DMS114 treated with DMSO at 0.1 percent for 48 hours (cell line): ENCODE results near the gene EVI5L.

Experiments used
- DNase-seq: peaks from one replicate; lab custom pipeline; 2025; ENCODE audit not compliant: unreplicated experiment; lab: John Stamatoyannopoulos, UW

The EVI5L gene

DNA sequence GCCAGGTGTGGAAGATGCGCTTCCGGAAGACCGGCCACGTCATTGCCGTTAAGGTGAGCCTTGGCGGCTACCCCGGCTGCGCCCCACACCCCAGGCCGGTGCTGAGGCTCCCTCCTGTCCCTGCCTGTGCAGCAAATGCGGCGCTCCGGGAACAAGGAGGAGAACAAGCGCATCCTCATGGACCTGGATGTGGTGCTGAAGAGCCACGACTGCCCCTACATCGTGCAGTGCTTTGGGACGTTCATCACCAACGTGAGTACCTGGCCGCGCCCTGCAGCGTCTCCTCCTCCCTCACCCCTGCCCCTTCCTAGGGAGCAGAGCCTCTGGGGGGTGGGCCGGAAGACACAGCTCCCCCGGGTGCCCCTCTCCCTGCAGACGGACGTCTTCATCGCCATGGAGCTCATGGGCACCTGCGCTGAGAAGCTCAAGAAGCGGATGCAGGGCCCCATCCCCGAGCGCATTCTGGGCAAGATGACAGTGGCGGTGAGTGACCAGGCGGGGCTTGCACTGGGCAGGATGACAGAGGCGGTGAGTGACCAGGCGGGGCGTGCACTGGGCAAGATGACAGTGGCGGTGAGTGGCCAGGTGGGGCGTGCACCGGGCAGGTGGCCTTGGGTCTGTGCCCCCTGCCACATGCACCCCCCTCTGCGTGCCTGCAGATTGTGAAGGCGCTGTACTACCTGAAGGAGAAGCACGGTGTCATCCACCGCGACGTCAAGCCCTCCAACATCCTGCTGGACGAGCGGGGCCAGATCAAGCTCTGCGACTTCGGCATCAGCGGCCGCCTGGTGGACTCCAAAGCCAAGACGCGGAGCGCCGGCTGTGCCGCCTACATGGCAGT lies 80.5 kb downstream of the EVI5L start:
- no peak for DNase-seq

DNA sequence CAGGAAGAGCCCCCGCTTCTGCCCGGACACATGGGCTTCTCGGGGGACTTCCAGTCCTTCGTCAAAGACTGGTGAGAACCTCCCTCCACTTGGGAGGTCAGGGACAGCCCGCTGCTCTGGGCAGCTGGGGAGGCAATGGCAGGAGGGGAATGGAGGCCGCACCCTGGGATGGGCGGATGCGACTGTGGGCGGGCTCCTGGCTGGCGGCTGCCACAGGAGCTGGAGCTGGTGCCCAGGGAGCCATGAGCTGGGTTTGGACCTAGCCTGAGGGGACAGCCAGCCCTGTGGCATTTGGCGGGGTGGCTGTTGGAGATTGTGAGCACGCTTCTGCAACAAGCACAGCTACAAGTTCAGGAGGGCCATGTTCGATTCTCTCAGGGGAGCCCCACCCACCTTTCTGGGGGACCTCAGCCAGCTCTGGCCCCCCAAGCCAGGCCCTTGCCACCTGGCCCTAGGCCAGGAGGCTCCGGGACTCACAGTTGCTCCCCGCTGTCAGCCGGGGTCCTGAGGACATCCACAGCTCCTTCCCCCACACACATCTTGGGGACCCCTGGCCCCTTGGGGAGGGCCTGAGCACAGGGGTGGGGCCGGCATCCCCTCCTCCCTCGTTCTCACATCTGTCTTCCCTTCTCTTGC lies 81.6 kb downstream of the EVI5L start:
- no peak for DNase-seq

DNA sequence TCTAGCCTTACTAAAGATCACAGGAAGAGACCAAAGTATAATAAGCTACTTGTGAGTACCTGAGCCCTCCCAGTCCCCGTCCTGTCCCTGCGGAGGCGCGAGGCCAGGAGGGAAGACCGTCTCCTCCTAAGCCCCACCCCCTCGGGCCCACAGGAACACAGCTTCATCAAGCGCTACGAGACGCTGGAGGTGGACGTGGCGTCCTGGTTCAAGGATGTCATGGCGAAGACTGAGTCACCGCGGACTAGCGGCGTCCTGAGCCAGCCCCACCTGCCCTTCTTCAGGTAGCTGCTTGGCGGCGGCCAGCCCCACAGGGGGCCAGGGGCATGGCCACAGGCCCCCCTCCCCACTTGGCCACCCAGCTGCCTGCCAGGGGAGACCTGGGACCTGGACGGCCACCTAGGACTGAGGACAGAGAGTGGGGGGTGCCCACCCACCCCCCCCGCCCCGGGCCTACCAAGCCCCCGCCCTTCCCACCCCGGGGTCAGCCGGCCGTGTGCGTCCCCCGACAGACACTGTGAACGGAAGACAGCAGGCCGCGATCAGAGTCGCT lies 82.2 kb downstream of the EVI5L start:
- DNase-seq = no peak

DNA sequence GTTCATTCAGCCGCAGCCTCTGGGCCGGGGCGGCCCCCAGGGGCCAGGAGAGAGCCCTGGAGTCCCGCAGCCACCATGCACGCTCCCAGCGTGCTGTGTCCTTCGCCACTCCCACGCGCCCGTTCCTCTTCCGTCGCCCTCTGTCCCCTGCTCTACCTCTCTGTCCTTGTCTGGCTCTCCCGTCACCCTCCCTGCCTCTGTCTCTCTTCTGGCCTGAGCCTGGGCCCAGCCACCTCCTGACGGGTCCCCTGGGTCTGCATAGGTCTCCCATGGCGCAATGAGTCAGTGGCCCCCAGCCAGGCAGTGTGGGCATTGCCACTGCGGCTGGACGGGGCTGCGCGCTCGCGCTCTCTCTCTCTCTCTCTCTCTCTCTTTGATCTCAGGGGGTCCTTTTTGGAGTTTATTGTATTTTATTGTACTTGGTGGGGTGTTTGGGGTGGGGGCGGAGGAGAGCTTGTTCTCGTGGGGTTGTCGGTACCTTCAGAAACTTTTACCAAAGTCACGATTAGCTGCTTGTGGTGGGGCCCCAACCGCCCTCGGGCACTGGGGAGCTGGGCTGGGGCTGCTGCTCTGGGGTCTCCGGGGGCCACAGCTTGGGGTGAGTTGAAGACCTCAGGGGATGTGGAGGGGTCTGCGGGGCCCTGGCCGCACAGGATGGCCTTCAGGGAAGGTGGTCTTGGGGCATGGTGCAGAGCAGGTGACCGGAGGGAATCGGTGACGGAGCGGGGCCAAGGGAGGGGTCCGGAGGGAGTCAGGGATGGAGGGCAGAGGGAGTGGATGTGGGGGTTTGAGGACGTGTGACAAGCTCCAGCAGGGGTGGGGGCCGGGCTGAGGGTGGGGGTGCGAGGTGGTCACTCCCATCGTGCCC lies 82.9 kb downstream of the EVI5L start:
- no peak for DNase-seq

DNA sequence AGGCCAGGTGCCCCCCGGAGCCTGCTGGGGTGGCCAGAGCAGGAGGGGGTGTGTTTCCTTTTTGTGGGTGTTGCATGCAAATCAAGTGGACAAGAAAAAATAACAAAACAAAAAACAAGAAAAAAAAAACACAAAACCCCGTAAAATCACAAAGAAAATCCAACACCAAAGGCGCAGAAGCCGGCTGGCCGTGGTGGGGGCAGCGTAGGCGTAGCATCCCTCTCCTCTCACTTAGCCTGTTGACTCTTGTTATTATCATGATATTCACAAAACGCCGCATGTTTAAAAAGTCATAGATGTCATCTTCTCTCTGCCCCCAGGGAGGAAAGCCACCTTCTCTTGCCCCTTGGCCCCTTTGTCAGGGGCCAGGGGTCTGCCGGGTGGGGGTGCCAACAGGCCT lies 83.6 kb downstream of the EVI5L start:
- DNase-seq = no peak

DNA sequence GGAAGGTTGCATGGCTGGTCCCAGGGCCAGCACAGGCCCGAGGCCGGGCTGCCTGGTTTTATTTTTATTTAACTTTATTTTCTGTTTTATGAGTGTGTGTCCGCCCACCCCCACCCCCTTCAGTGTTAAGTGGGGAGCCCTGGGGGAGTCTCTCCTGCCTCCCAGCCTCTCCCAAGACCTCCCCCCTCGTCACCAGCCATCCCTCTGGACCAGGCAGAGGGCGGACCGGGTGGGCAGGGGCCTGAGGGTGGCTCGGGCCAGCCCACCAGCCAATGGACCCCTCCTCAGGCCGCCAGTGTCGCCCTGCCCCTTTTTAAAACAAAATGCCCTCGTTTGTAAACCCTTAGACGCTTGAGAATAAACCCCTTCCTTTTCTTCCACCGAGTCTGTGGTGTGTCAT lies 84.1 kb downstream of the EVI5L start:
- no peak for DNase-seq
